ENCODE data around the gene ZNF324.

Gene ZNF324

DNA sequence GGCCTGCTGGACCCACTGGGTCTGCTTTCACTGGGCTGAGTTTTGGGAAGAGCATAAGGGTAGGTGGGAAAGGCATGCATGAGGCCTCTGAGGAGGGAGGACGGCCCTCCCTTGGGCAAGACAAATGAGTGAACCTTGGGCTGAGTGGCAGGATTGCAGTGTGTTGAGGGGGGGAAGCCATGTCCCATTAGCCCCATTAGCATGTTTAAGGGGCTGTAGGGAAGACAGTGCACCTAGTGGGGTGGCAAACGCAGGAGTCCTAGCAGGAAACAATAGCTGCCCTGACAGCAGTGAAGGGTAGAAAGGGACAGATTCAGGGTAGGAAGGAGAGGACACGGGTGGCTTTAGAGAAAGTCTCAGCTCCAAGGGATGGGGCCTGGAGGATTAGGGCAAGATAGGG lies 55.8 kb downstream of the ZNF324 start:
- TF ChIP-seq, protein P1, sequence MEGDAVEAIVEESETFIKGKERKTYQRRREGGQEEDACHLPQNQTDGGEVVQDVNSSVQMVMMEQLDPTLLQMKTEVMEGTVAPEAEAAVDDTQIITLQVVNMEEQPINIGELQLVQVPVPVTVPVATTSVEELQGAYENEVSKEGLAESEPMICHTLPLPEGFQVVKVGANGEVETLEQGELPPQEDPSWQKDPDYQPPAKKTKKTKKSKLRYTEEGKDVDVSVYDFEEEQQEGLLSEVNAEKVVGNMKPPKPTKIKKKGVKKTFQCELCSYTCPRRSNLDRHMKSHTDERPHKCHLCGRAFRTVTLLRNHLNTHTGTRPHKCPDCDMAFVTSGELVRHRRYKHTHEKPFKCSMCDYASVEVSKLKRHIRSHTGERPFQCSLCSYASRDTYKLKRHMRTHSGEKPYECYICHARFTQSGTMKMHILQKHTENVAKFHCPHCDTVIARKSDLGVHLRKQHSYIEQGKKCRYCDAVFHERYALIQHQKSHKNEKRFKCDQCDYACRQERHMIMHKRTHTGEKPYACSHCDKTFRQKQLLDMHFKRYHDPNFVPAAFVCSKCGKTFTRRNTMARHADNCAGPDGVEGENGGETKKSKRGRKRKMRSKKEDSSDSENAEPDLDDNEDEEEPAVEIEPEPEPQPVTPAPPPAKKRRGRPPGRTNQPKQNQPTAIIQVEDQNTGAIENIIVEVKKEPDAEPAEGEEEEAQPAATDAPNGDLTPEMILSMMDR (IDR thresholded peaks at IDR 0.05; ENCODE audit: low read depth, low read length), result no peak
- no peak for DNase-seq (ENCODE audit: extremely low read depth, low read depth)

All from AG09319 (cell line).